ENCODE results near the gene RBBP8NL.
"Not testable (repeated sequence)": the region's sequence is repeated elsewhere in the genome, so short reads cannot be mapped to it uniquely, and the experiment has no call there.

Gene RBBP8NL

GRCh38 chr20:62426059-62426348, 1.3 kb downstream of the RBBP8NL start:
- peaks cover 12% of the 10 kb centered on the region for H3K27me3 Mint-ChIP-seq
- H3K36me3 Mint-ChIP-seq (ENCODE audit: low read depth); H3K9me3 Mint-ChIP-seq; H3K4me3 Mint-ChIP-seq; intact Hi-C loops (cut with micrococcal nuclease); H3K4me1 Mint-ChIP-seq (ENCODE audit: low read depth); H3K27ac Mint-ChIP-seq: not testable (repeated sequence)

- Mint-ChIP-seq H3K4me3 (no peak overlapping the region), H3K27me3 (peaks cover 12% of the 10 kb centered on the region), H3K4me1 (ENCODE audit: low read depth) (no peaks in the 10 kb centered on the region), H3K36me3 (ENCODE audit: low read depth) (no peaks in the 10 kb centered on the region), H3K9me3 (no peaks in the 10 kb centered on the region), H3K27ac (no peak overlapping the region)
- intact Hi-C loops (cut with micrococcal nuclease): no loop called here
These were observed 1.9 kb downstream of the RBBP8NL start for GRCh38 chr20:62425281-62426058.

GRCh38 chr20:62424249-62425107, 2.9 kb downstream of the RBBP8NL start:
- Mint-ChIP-seq H3K27ac (no peak overlapping the region), H3K4me1 (ENCODE audit: low read depth) (no peaks in the 10 kb centered on the region), H3K36me3 (ENCODE audit: low read depth) (no peaks in the 10 kb centered on the region), H3K4me3 (no peak overlapping the region), H3K9me3 (no peaks in the 10 kb centered on the region), H3K27me3 (peaks cover 12% of the 10 kb centered on the region)
- intact Hi-C loops (cut with micrococcal nuclease): no loop called here

- H3K9me3 Mint-ChIP-seq: no peaks in the 10 kb centered on the region
- H3K27me3 Mint-ChIP-seq: peaks cover 11% of the 10 kb centered on the region
- intact Hi-C loops (cut with micrococcal nuclease): no loop called here
These were observed 4.0 kb downstream of the RBBP8NL start for GRCh38 chr20:62423326-62423706.

GRCh38 chr20:62422636-62423325, 4.6 kb downstream of the RBBP8NL start:
- Mint-ChIP-seq H3K36me3 (ENCODE audit: low read depth) (no peaks in the 10 kb centered on the region), H3K9me3 (no peaks in the 10 kb centered on the region), H3K4me3 (no peak overlapping the region), H3K27me3 (peaks cover 11% of the 10 kb centered on the region), H3K27ac (no peak overlapping the region), H3K4me1 (ENCODE audit: low read depth) (no peaks in the 10 kb centered on the region)
- intact Hi-C loops (cut with micrococcal nuclease): no loop called here

More at GRCh38 chr20:62423326-62423706, 4.0 kb downstream of the RBBP8NL start:
- no peak overlapping the region for H3K27ac Mint-ChIP-seq
- no peak overlapping the region for H3K4me3 Mint-ChIP-seq
- H3K4me1 Mint-ChIP-seq (ENCODE audit: low read depth): no peaks in the 10 kb centered on the region
- H3K36me3 Mint-ChIP-seq (ENCODE audit: low read depth): no peaks in the 10 kb centered on the region

GRCh38 chr20:62421716-62421990, 5.7 kb downstream of the RBBP8NL start:
- Mint-ChIP-seq H3K4me3 (no peak overlapping the region), H3K9me3 (no peaks in the 10 kb centered on the region), H3K4me1 (ENCODE audit: low read depth) (no peaks in the 10 kb centered on the region), H3K36me3 (ENCODE audit: low read depth) (no peaks in the 10 kb centered on the region), H3K27me3 (peaks cover 11% of the 10 kb centered on the region), H3K27ac (no peak overlapping the region)
- intact Hi-C loops (cut with micrococcal nuclease): no loop called here

- Mint-ChIP-seq H3K9me3 (no peaks in the 10 kb centered on the region), H3K4me3 (no peak overlapping the region), H3K4me1 (ENCODE audit: low read depth) (no peaks in the 10 kb centered on the region), H3K36me3 (ENCODE audit: low read depth) (no peaks in the 10 kb centered on the region), H3K27ac (no peak overlapping the region), H3K27me3 (peaks cover 11% of the 10 kb centered on the region)
- intact Hi-C loops (cut with micrococcal nuclease): no loop called here
These were observed 6.3 kb downstream of the RBBP8NL start for GRCh38 chr20:62420846-62421715.

- no peak overlapping the region for H3K27ac Mint-ChIP-seq
- no peak overlapping the region for H3K4me3 Mint-ChIP-seq
These were observed 7.6 kb downstream of the RBBP8NL start for GRCh38 chr20:62419759-62420158.

GRCh38 chr20:62418709-62419487, 8.4 kb downstream of the RBBP8NL start:
- no peaks in the 10 kb centered on the region for H3K4me1 Mint-ChIP-seq (ENCODE audit: low read depth)
- H3K36me3 Mint-ChIP-seq (ENCODE audit: low read depth): no peaks in the 10 kb centered on the region
- no peak overlapping the region for H3K27ac Mint-ChIP-seq
- H3K4me3 Mint-ChIP-seq: no peak overlapping the region
- intact Hi-C loops (cut with micrococcal nuclease): no loop called here
- no peaks in the 10 kb centered on the region for H3K9me3 Mint-ChIP-seq
- H3K27me3 Mint-ChIP-seq: peaks cover 11% of the 10 kb centered on the region

More at GRCh38 chr20:62419759-62420158, 7.6 kb downstream of the RBBP8NL start:
- no peaks in the 10 kb centered on the region for H3K4me1 Mint-ChIP-seq (ENCODE audit: low read depth)
- peaks cover 11% of the 10 kb centered on the region for H3K27me3 Mint-ChIP-seq
- intact Hi-C loops (cut with micrococcal nuclease): no loop called here
- no peaks in the 10 kb centered on the region for H3K36me3 Mint-ChIP-seq (ENCODE audit: low read depth)
- no peaks in the 10 kb centered on the region for H3K9me3 Mint-ChIP-seq

GRCh38 chr20:62417981-62418708, 9.2 kb downstream of the RBBP8NL start:
- H3K27ac Mint-ChIP-seq: no peak overlapping the region
- no peaks in the 10 kb centered on the region for H3K9me3 Mint-ChIP-seq
- no peak overlapping the region for H3K4me3 Mint-ChIP-seq
- intact Hi-C loops (cut with micrococcal nuclease): no loop called here
- H3K36me3 Mint-ChIP-seq (ENCODE audit: low read depth): no peaks in the 10 kb centered on the region
- H3K27me3 Mint-ChIP-seq: peaks cover 4% of the 10 kb centered on the region
- no peaks in the 10 kb centered on the region for H3K4me1 Mint-ChIP-seq (ENCODE audit: low read depth)

- intact Hi-C loops (cut with micrococcal nuclease): no loop called here
- H3K4me3 Mint-ChIP-seq: no peak overlapping the region
- H3K27me3 Mint-ChIP-seq: no peaks in the 10 kb centered on the region
- H3K9me3 Mint-ChIP-seq: no peaks in the 10 kb centered on the region
- no peaks in the 10 kb centered on the region for H3K36me3 Mint-ChIP-seq (ENCODE audit: low read depth)
- H3K4me1 Mint-ChIP-seq (ENCODE audit: low read depth): no peaks in the 10 kb centered on the region
- no peak overlapping the region for H3K27ac Mint-ChIP-seq
These were observed 10.4 kb downstream of the RBBP8NL start for GRCh38 chr20:62416651-62417637.

All from dendritic cell treated with granulocyte-macrophage colony-stimulating factor and Interleukin-4, amounts not matched to agents 40 ng/mL and 50 ng/mL, for 4 days (primary cell).